Breast epithelium (tissue), 4 donors: ENCODE results near the gene GPR158. TPM values are rescaled to one million over a fixed set of nuclear protein-coding genes. Genes with fewer than 3 reads are reported as not detected.

Source experiments
- DNase-seq, 2 donors: peaks; one replicate each; pipeline ENCODE4 v3.0.0-alpha.2; 2019; ENCODE audit warnings: low spot score in 2 of 2
- H3K27ac ChIP-seq, 2 donors: fragments of 200-600 bp; sonication (generic) in 1 of 2; one replicate each; pipeline ENCODE4 v1.5.1; 2016 to 2019; ENCODE audit warnings: mild to moderate bottlenecking in 1 of 2
- H3K27me3 ChIP-seq, 2 donors: fragments of 200-600 bp; sonication (generic) in 1 of 2; one replicate each; pipeline versions ENCODE4 v1.5.1 to v1.6.0; 2017 to 2019; ENCODE audit warnings: control low read depth in 1 of 2, mild to moderate bottlenecking in 1 of 2
- H3K36me3 ChIP-seq: fragments of 200-600 bp; one replicate; pipeline ENCODE4 v1.5.1; 2019
- H3K4me1 ChIP-seq, 2 donors: fragments of 200-600 bp; sonication (generic); one replicate each; pipeline ENCODE4 v1.5.1; 2016 to 2019; ENCODE audit warnings: control low read depth in 1 of 2
- H3K4me3 ChIP-seq, 3 donors: fragments of 200-600 bp; sonication (generic); 1 replicate in 2 of 3; 2 replicates in 1 of 3; pipeline ENCODE4 v1.5.1; 2016 to 2019; ENCODE audit warnings: mild to moderate bottlenecking in 3 of 3, moderate library complexity in 2 of 3
- H3K9me3 ChIP-seq, 2 donors: fragments of 200-600 bp; sonication (generic) in 1 of 2; one replicate each; pipeline ENCODE4 v1.5.1; 2016 to 2019; ENCODE audit warnings: control low read depth in 1 of 2
- CTCF ChIP-seq, 3 donors: fragments of 450-650 bp; IDR thresholded peaks; one replicate each; pipeline ENCODE4 v1.5.1; 2016 to 2017; ENCODE audit warnings: antibody characterized with exemption in 3 of 3, mild to moderate bottlenecking in 3 of 3, moderate library complexity in 3 of 3
- POLR2A ChIP-seq: fragments of 450-650 bp; IDR thresholded peaks from one replicate; pipeline ENCODE4 v1.6.1; 2016; ENCODE audit warnings: antibody characterized with exemption, mild to moderate bottlenecking, moderate library complexity
- POLR2AphosphoS5 ChIP-seq, 3 donors: sonication (generic); formaldehyde crosslinking; IDR thresholded peaks; one replicate each; pipeline ENCODE4 v1.6.1; 2017; ENCODE audit warnings: antibody characterized with exemption in 3 of 3
- intact Hi-C: fragments of 100-400 bp; cut with DNase I; formaldehyde crosslinking; loops from one replicate; pipeline ENCODE4 v1.15.1; 2023; ENCODE audit warnings: low total_unique reads
- total RNA-seq, 3 donors: library from RNA; depleted of rRNA; stranded (reverse); fragments of >200 nt; gene quantifications; one replicate each; pipeline ENCODE4 v1.1.0, GENCODE V29; 2016

The GPR158 gene
- total RNA-seq, 3 donors from 2014 or later, result 0.16 to 0.29 TPM; not detected in 1

DNA sequence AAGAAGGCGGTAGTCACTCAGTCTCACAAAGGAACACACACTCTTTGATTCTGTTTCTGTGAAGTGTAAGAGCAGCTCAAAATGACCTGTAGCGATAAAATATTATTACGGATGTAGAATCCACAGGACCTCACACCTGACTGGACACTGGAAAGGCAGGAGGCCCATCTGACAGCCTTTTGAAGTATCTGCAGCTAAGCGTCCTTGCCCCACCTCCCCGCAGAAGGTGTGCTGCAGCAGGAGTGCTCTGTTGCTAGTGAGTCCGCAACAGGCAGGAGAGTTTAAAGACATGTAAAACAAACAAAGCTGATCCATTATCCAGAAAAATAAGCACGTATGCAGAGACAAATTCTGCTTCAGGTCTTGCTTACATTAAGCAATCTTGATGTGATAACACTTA lies 355.5 kb downstream of the GPR158 start:
- Histone ChIP-seq H3K27me3 (no peaks in the 10 kb centered on the region), H3K36me3 (no peaks in the 10 kb centered on the region), H3K27ac (no peak overlapping the region), H3K4me3 (no peak overlapping the region), H3K4me1 (no peaks in the 10 kb centered on the region), H3K9me3 (no peaks in the 10 kb centered on the region)
- TF ChIP-seq POLR2AphosphoS5 (IDR thresholded peaks at IDR 0.05) (no peak), CTCF (IDR thresholded peaks at IDR 0.05) (no peak), POLR2A (no peak)
- no peak for DNase-seq
- intact Hi-C loops, result no loop called here

DNA sequence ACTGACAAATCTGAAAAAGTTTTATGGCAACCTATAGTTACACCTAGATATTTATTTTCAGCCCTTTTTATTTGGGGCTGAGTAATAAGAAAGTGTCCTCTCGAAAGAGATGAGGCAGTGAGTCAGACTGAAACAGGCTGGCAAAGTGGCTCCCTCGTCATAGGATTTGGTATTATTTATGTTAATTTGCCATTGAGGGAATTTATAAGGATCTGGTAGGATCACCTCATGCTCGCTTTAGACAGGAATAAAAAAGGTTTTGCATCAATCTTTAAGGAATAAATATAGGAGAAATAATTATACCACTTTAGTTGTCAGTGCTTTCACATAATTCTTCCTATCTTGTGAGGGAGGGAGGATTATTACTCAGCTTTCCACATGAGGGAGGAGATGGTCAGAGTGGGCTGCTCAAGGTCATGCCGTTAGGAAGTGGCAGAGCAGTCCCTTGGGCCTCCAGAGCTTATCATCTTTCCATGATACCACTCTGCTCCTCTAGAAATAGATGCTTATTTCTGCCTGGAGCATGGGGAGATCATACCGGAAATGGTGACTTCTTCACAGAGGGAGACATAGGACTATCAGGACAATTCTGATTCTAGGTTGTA lies 356.8 kb downstream of the GPR158 start:
- intact Hi-C loops, result no loop called here
- Histone ChIP-seq H3K4me3 (no peak overlapping the region), H3K36me3 (no peaks in the 10 kb centered on the region), H3K27ac (no peak overlapping the region), H3K4me1 (no peaks in the 10 kb centered on the region), H3K27me3 (no peaks in the 10 kb centered on the region), H3K9me3 (no peaks in the 10 kb centered on the region)
- TF ChIP-seq CTCF (IDR thresholded peaks at IDR 0.05) (no peak), POLR2A (no peak), POLR2AphosphoS5 (IDR thresholded peaks at IDR 0.05) (no peak)
- no peak for DNase-seq

DNA sequence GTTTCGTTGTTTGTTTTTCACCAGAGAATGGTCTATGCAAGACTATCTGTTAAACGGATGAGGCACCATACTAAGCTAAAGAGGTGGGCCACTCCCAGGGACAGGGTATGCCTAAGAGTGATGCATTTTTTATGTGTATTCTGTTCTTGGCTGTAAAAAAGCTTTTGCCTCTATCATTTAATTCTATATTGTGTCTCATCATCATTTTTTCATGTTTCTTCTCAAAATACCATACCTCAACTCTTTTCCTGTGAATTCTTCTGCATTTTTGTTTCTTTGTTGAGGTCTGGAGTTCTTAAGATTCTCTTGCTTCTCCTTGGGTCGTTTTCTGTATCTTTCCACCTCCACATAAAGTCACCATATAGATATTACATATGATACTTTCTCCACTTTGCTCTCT lies 357.4 kb downstream of the GPR158 start:
- Histone ChIP-seq H3K9me3 (no peaks in the 10 kb centered on the region), H3K27ac (no peak overlapping the region), H3K27me3 (no peaks in the 10 kb centered on the region), H3K4me1 (no peaks in the 10 kb centered on the region), H3K4me3 (no peak overlapping the region), H3K36me3 (no peaks in the 10 kb centered on the region)
- intact Hi-C loops, result no loop called here
- TF ChIP-seq POLR2AphosphoS5 (IDR thresholded peaks at IDR 0.05), result no peak
- no peak for TF ChIP-seq CTCF (IDR thresholded peaks at IDR 0.05)
- no peak for TF ChIP-seq POLR2A
- DNase-seq, result no peak

- no peaks in the 10 kb centered on the region for H3K9me3 ChIP-seq
- intact Hi-C loops, result no loop called here
- no peak overlapping the region for H3K4me3 ChIP-seq
- H3K36me3 ChIP-seq, result no peaks in the 10 kb centered on the region
- no peak for DNase-seq
- H3K4me1 ChIP-seq, result no peaks in the 10 kb centered on the region
- H3K27ac ChIP-seq, result no peak overlapping the region
- no peaks in the 10 kb centered on the region for H3K27me3 ChIP-seq
- TF ChIP-seq POLR2A (no peak), CTCF (IDR thresholded peaks at IDR 0.05) (no peak), POLR2AphosphoS5 (IDR thresholded peaks at IDR 0.05) (no peak)
Observed at GRCh38 chr10:25536027-25536426, 361.2 kb downstream of the GPR158 start.

GRCh38 chr10:25547382-25547781 lies 372.6 kb downstream of the GPR158 start:
- Histone ChIP-seq H3K4me1 (no peaks in the 10 kb centered on the region), H3K27ac (no peak overlapping the region), H3K27me3 (no peaks in the 10 kb centered on the region), H3K9me3 (no peaks in the 10 kb centered on the region), H3K4me3 (no peak overlapping the region), H3K36me3 (no peaks in the 10 kb centered on the region)
- no peak for TF ChIP-seq CTCF (IDR thresholded peaks at IDR 0.05)
- intact Hi-C loops, result loop anchor here (5.0 kb wide), 1 partner anchor 195 kb away; no protein-coding TSS in a partner anchor
- no peak for DNase-seq
